Osteocyte (in vitro differentiated cells): ENCODE results near the gene SPDEF. TPM values are rescaled to one million over a fixed set of nuclear protein-coding genes. Genes with fewer than 3 reads are reported as not detected.

Experiments
- DNase-seq: peaks from one replicate; pipeline ENCODE4 v3.0.0; 2021; ENCODE audit warnings: mixed read lengths; ENCODE audit not compliant: unreplicated experiment; ENCODE audit errors: extremely low spot score
- H3K27ac Mint-ChIP-seq: one replicate; pipeline ENCODE4 v1.8.0; 2021; ENCODE audit warnings: mild to moderate bottlenecking, mixed read lengths; ENCODE audit not compliant: unreplicated experiment
- H3K27me3 Mint-ChIP-seq: one replicate; pipeline ENCODE4 v1.8.0; 2021; ENCODE audit warnings: mixed read lengths; ENCODE audit not compliant: unreplicated experiment
- H3K36me3 Mint-ChIP-seq: one replicate; pipeline ENCODE4 v1.8.0; 2021; ENCODE audit warnings: mixed read lengths; ENCODE audit not compliant: unreplicated experiment
- H3K4me1 Mint-ChIP-seq: one replicate; pipeline ENCODE4 v1.8.0; 2021; ENCODE audit warnings: mixed read lengths; ENCODE audit not compliant: unreplicated experiment
- H3K4me3 Mint-ChIP-seq: one replicate; pipeline ENCODE4 v1.8.0; 2021; ENCODE audit warnings: mild to moderate bottlenecking, moderate library complexity, mixed read lengths; ENCODE audit not compliant: unreplicated experiment
- H3K9me3 Mint-ChIP-seq: one replicate; pipeline ENCODE4 v1.8.0; 2021; ENCODE audit warnings: mixed read lengths; ENCODE audit not compliant: unreplicated experiment
- total RNA-seq: library from RNA; stranded (reverse); gene quantifications from 2 replicates; pipeline ENCODE4 v1.2.1, GENCODE V29; 2021
- TF ChIP-seq, protein P1 (sequence below): fragments of 200-600 bp; sonication (generic); IDR thresholded peaks from 2 replicates; pipeline ENCODE4 v1.5.0; 2021; ENCODE audit warnings: antibody characterized with exemption, mild to moderate bottlenecking, moderate library complexity

SPDEF gene
- total RNA-seq, 1 donor from 2014 or later: not detected

DNA sequence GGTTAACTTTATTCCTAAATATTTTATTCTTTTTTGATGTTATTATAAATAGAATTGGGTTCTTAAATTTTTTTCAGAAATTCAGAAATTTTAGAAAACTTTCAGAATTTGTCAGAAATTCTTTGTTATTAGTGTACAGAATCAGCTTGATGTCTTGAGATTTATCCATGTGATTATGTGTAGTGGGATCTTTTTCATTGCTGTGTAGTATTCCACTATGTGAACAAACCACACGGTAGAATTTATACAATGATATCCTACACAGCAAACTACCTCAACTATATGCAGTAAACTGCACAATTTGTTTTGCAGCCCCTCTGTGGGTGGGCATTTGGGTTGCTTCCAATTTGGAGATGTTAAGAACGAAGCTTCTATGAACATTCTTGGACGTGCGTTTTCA is 46.3 kb downstream of the SPDEF start:
- TF ChIP-seq, protein P1, sequence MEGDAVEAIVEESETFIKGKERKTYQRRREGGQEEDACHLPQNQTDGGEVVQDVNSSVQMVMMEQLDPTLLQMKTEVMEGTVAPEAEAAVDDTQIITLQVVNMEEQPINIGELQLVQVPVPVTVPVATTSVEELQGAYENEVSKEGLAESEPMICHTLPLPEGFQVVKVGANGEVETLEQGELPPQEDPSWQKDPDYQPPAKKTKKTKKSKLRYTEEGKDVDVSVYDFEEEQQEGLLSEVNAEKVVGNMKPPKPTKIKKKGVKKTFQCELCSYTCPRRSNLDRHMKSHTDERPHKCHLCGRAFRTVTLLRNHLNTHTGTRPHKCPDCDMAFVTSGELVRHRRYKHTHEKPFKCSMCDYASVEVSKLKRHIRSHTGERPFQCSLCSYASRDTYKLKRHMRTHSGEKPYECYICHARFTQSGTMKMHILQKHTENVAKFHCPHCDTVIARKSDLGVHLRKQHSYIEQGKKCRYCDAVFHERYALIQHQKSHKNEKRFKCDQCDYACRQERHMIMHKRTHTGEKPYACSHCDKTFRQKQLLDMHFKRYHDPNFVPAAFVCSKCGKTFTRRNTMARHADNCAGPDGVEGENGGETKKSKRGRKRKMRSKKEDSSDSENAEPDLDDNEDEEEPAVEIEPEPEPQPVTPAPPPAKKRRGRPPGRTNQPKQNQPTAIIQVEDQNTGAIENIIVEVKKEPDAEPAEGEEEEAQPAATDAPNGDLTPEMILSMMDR: no peak

DNA sequence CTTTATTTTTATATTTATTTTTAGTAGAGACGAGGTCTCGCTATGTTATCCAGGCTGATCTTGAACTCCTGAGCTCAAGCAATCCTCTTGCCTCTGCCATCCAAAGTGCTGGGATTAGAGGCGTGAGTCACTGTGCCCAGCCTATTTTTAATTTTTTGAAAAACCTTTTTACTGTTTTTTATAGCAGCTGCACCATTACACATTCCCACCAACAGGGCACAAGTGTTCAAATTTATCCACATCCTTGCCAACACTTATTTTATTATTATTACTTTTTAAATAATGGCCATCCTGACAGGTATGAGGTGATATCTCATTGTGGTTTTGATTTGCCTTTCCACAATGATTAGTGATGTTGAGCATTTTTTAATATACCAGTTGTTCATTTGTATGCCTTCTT is 47.7 kb downstream of the SPDEF start:
- H3K36me3 Mint-ChIP-seq: no peaks in the 10 kb centered on the region

More for the DNA sequence above, 46.3 kb downstream of the SPDEF start:
- Mint-ChIP-seq H3K27me3 (peaks cover 25% of the 10 kb centered on the region), H3K27ac (no peak overlapping the region), H3K4me1 (peaks cover 4% of the 10 kb centered on the region), H3K4me3 (no peak overlapping the region), H3K36me3 (no peaks in the 10 kb centered on the region), H3K9me3 (peaks cover 8% of the 10 kb centered on the region)
- DNase-seq: no peak

DNA sequence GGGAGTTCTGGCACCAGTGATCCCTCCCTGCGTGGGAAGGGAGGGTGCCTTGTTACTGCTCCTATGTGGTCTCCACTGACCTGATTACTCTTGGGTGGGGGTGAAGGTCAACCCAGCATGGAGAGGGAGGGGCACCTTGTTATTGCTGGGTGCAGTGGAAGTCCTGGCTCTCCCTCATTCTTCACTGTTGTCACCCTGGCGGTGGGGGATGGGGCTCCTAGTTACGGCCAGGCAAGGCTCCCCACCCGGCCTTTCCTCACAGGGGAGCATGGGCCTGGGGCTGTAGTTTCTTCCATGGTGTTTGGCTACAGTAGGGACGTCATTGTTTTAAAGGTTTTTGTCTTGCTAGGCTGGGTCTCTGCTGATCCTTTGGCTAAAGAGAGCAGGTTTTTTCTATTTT is 49.4 kb downstream of the SPDEF start:
- TF ChIP-seq, protein P1: no peak
- no peaks in the 10 kb centered on the region for H3K36me3 Mint-ChIP-seq
- no peak for DNase-seq
- peaks cover 20% of the 10 kb centered on the region for H3K27me3 Mint-ChIP-seq
- H3K4me1 Mint-ChIP-seq: no peaks in the 10 kb centered on the region
- peaks cover 8% of the 10 kb centered on the region for H3K9me3 Mint-ChIP-seq
- no peak overlapping the region for H3K4me3 Mint-ChIP-seq
- no peak overlapping the region for H3K27ac Mint-ChIP-seq

More for the DNA sequence above, 47.7 kb downstream of the SPDEF start:
- Mint-ChIP-seq H3K27ac (no peak overlapping the region), H3K4me3 (no peak overlapping the region), H3K9me3 (peaks cover 8% of the 10 kb centered on the region), H3K4me1 (no peaks in the 10 kb centered on the region), H3K27me3 (peaks cover 19% of the 10 kb centered on the region)
- no peak for DNase-seq
- TF ChIP-seq, protein P1: no peak

DNA sequence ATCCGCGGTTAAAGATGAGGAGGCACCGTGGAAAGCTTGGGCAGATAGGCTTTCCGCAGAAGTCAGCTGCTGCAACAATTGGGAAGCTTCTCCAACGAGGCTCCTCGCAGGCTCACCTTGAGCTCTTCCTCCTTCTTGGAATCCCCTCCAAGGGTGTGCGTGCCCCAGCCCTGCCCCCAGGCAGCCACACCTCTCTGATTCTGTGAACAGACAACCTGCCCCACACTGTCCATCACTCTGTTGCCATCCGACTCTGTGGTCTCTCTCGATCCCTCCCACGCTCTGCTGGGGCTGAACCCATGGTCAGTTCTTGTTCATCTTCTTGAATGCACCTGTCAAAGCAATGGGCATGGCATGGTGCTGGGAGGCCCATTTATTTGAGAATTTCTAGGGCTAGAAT is 58.7 kb downstream of the SPDEF start:
- DNase-seq: no peak
- Mint-ChIP-seq H3K4me3 (no peak overlapping the region), H3K36me3 (no peaks in the 10 kb centered on the region), H3K27me3 (peaks cover 15% of the 10 kb centered on the region), H3K4me1 (no peaks in the 10 kb centered on the region), H3K9me3 (peaks cover 9% of the 10 kb centered on the region), H3K27ac (no peak overlapping the region)
- TF ChIP-seq, protein P1: no peak

DNA sequence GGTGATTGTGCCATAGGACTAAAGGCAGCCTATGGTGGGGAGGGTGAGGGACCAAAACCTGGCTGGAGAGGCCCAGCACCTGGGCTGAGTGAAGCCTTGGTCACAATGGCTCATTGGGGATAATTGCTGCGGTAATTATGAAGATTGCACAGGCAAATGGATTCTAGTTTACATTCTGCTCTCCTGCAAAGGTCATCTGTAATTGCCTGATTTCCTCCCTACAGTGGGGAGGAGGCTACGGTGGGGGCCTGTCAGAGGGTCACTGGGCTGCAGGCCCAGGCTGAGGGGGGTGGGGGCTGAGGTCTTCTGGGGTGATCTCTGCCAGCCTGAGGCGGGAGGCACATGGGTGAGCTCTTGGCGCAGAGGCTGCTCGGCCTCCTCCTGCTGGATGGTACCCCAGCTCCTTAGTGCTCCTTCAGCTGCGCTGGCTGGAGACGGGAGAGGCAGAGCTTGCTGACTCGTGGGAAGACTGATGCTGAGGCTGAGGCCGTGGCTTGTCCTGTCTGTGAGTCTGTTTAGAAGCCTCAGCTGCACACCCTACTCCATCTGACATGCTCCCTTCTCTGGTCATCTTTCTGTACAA is 59.9 kb downstream of the SPDEF start:
- no peak overlapping the region for H3K27ac Mint-ChIP-seq
- H3K4me3 Mint-ChIP-seq: no peak overlapping the region
- H3K9me3 Mint-ChIP-seq: peaks cover 5% of the 10 kb centered on the region
- no peaks in the 10 kb centered on the region for H3K36me3 Mint-ChIP-seq
- TF ChIP-seq, protein P1: no peak
- H3K27me3 Mint-ChIP-seq: peaks cover 15% of the 10 kb centered on the region
- H3K4me1 Mint-ChIP-seq: no peaks in the 10 kb centered on the region
- DNase-seq: no peak
